GM18867 (cell line): ENCODE data around the gene CYP4A11.
"Not testable (repeated sequence)": the region's sequence is repeated elsewhere in the genome, so short reads cannot be mapped to it uniquely, and the experiment has no call there.

Experiments
- ATAC-seq: cut with Tn5 transposase; IDR thresholded peaks from one replicate; pipeline ENCODE4 v1.9.1; 2021; ENCODE audit warnings: mild to moderate bottlenecking, moderate library complexity; ENCODE audit not compliant: unreplicated experiment

CYP4A11 gene

DNA sequence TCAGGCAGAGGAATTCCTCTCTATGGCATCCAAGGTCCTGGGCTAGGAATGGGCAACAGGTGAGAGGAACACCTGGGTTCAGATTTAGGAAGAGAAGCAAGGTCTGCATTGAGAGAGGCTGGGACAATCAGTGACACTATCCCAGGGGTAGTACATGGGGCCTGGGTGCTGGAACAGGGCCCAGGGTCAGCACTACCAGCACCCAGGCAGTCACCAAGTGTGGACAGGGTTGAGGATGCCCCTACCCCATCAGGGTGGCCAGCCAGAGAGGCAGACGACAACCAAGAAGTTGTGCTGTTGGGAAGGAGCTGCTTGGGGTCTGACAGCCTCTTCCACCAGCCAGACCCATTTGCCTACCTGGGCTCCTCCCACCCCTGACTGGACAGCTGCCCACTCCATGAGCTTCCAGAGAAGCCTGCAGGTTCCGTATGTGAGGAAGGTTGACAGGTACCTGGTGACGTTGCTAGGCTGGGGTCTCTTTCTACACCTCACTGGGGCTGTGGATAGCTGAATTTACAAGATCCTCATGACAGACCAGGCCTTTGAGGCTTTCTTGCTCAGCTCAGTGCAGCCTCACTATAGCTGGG, 13.9 kb downstream of the CYP4A11 start:
- no peak for ATAC-seq

DNA sequence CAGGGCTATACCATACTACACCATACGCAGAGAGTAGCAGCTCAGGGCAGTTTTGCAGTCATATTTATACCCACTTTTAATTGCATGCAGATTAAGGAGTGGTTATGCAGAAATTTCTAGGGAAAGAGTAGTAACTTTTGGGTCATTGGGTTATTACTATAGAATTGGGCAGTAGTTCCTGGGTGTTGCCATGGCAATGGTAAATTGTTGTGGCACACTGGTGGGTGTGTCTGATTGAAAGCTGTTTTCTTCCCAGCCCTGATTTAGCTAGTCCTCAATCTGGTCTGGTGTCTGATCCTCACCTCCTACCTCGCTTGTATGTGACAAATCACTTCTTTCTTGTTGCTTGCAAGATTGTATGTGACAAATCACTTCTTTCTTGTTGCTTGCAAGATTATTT, 30.5 kb downstream of the CYP4A11 start:
- no peak for ATAC-seq

DNA sequence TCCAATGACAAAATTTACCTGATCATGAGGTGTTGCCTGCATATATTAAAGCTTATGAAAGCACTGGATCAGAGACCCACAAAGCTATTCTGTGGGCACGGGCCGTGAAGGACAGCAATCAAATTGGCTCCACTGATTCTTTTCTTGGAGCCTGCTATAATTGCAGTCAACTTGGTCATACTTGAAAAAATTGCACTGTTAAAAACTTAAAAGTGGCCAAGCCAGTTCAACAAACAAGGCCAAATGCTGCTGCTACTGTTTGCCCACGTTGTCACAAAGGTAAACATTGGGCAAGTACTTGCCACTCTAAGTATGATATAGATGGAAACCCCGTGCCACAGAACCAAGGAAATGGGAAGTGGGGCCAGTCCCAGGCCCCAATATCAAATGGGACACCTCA, 37.8 kb downstream of the CYP4A11 start:
- no peak for ATAC-seq

DNA sequence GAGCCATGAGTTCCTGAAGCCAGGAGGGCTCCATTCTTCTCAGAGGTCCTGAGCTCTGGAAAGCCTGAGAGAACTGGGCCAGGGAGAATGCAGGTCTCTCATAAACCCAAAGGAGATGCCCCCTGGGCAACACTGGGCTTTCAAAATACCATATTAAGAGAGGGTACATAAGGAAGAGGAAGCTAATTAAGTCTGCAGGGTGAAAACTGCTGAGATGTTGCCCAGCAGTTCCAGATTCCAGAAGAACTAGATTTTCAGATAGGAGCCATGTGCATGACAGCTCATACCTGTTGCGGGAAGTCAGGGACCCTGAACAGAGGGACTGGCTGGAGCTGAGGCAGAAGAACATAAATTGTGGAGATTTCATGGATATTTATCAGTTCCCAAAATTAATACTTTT, 40.9 kb downstream of the CYP4A11 start:
- no peak for ATAC-seq

DNA sequence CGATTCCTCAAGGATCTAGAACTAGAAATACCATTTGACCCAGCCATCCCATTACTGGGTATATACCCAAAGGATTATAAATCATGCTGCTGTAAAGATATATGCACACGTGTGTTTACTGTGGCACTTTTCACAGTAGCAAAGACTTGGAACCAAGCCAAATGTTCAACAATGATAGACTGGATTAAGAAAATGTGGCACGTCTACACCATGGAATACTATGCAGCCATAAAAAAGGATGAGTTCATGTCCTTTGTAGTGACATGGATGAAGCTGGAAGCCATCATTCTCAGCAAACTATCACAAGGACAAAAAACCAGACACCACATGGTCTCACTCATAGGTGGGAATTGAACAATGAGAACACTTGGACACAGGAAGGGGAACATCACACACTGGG, 59.6 kb downstream of the CYP4A11 start:
- ATAC-seq = not testable (repeated sequence)
